PFSK-1 (cell line): Measurements from ENCODE around the gene ASZ1.

Experiments
- FOXP2 ChIP-seq: optimal IDR thresholded peaks from 2 replicates; pipeline ENCODE3; 2011; ENCODE audit warnings: borderline replicate concordance, control low read depth, inconsistent platforms; ENCODE audit not compliant: insufficient read depth; ENCODE audit errors: extremely low read length, extremely low read depth
- POLR2AphosphoS5 ChIP-seq: IDR thresholded peaks from 2 replicates; pipeline ENCODE4 v1.6.1; 2012; ENCODE audit warnings: low read depth, mild to moderate bottlenecking, control low read depth, low read length, moderate library complexity
- SIN3A ChIP-seq: IDR thresholded peaks from 2 replicates; pipeline ENCODE4 v1.6.1; 2012; ENCODE audit warnings: mild to moderate bottlenecking, low read length, moderate library complexity, borderline replicate concordance; ENCODE audit not compliant: insufficient read depth
- TAF1 ChIP-seq: IDR thresholded peaks from 2 replicates; pipeline ENCODE4 v1.6.1; 2012; ENCODE audit warnings: low read length, control low read depth, borderline replicate concordance; ENCODE audit not compliant: insufficient read depth
- TF ChIP-seq, protein P1 (sequence below), 2 experiments: IDR thresholded peaks; 2 replicates each; pipeline versions ENCODE4 v1.6.1 to v1.8.0; 2011 to 2012; ENCODE audit warnings: low read depth in 2 of 2, low read length in 2 of 2, control low read depth in 1 of 2, inconsistent platforms in 1 of 2, mild to moderate bottlenecking in 1 of 2, moderate library complexity in 1 of 2; ENCODE audit not compliant: insufficient read depth in 1 of 2

The ASZ1 gene

DNA sequence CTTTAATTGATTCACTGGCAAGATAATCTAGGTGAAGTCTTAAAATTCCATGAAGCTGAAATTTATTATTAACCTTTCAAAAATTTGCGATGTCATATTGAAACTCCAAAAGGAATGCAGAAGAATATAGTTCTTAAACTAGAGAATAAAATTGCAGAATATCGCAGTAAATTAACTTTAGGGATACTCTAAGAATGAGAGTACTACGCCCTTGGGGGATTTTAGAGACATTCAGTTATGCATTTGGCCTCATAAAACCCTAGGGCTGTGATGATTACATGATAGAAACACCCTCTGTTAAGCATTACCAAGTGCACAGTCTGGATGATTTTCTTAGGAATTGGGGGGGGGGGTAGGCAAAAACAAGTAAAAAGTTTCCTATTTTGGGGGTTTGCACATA, 108.1 kb downstream of the ASZ1 start:
- TF ChIP-seq SIN3A (no peak), FOXP2 (no peak), POLR2AphosphoS5 (no peak), TAF1 (no peak)
- TF ChIP-seq, protein P1, sequence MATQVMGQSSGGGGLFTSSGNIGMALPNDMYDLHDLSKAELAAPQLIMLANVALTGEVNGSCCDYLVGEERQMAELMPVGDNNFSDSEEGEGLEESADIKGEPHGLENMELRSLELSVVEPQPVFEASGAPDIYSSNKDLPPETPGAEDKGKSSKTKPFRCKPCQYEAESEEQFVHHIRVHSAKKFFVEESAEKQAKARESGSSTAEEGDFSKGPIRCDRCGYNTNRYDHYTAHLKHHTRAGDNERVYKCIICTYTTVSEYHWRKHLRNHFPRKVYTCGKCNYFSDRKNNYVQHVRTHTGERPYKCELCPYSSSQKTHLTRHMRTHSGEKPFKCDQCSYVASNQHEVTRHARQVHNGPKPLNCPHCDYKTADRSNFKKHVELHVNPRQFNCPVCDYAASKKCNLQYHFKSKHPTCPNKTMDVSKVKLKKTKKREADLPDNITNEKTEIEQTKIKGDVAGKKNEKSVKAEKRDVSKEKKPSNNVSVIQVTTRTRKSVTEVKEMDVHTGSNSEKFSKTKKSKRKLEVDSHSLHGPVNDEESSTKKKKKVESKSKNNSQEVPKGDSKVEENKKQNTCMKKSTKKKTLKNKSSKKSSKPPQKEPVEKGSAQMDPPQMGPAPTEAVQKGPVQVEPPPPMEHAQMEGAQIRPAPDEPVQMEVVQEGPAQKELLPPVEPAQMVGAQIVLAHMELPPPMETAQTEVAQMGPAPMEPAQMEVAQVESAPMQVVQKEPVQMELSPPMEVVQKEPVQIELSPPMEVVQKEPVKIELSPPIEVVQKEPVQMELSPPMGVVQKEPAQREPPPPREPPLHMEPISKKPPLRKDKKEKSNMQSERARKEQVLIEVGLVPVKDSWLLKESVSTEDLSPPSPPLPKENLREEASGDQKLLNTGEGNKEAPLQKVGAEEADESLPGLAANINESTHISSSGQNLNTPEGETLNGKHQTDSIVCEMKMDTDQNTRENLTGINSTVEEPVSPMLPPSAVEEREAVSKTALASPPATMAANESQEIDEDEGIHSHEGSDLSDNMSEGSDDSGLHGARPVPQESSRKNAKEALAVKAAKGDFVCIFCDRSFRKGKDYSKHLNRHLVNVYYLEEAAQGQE (IDR thresholded peaks at IDR 0.05; ENCODE audit: insufficient read depth in 1 of 2, low read depth in 2 of 2, low read length in 2 of 2) = no peak

DNA sequence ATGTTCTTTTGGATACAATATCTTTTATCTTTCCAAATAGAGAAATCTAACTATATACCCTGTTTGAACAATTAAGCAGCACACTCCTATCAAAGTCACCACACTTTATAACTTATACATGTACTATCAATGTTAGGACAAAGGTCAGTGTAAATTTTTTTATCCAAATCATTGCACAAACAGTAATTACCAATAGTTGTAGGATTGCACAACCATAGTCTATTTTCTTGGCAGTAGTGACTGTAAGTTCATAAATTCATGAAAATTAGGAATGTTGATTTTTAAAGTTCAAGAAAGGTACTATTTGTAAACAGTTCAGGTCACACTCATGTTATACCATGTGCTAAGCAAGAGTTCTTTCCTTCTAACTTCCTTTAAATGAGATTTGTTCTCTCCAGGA, 113.7 kb downstream of the ASZ1 start:
- TF ChIP-seq FOXP2 (no peak), POLR2AphosphoS5 (no peak), TAF1 (no peak), SIN3A (no peak)
- TF ChIP-seq, protein P1 (IDR thresholded peaks at IDR 0.05; ENCODE audit: insufficient read depth in 1 of 2, low read depth in 2 of 2, low read length in 2 of 2) = no peak
